Putamen (tissue), 1 donor: ENCODE results near the gene CFAP43.
"Not testable (repeated sequence)": the region's sequence is repeated elsewhere in the genome, so short reads cannot be mapped to it uniquely, and the experiment has no call there.

ENCODE experiments used
- DNase-seq: peaks from one replicate; pipeline ENCODE4 v3.0.0-alpha.2; 2016; ENCODE audit warnings: low spot score

Gene CFAP43

GRCh38 chr10:104232613-104233102 is 494 bp upstream of the CFAP43 start:
- no peak for DNase-seq

- no peak for DNase-seq
These were observed 1.7 kb downstream of the CFAP43 start for GRCh38 chr10:104230490-104230889.

GRCh38 chr10:104223304-104223703 is 8.9 kb downstream of the CFAP43 start:
- DNase-seq = no peak

GRCh38 chr10:104220522-104220921 is 11.6 kb downstream of the CFAP43 start:
- DNase-seq = no peak

GRCh38 chr10:104218751-104219150 is 13.4 kb downstream of the CFAP43 start:
- DNase-seq = no peak

- DNase-seq = no peak
These were observed 15.5 kb downstream of the CFAP43 start for GRCh38 chr10:104216631-104217030.

- DNase-seq = peak; percentile 71
These were observed 22.5 kb downstream of the CFAP43 start for GRCh38 chr10:104209575-104210198.

- no peak for DNase-seq
These were observed 23.4 kb downstream of the CFAP43 start for GRCh38 chr10:104208730-104209129.

- DNase-seq = no peak
These were observed 29.9 kb downstream of the CFAP43 start for GRCh38 chr10:104202231-104202630.

- no peak for DNase-seq
These were observed 30.5 kb downstream of the CFAP43 start for GRCh38 chr10:104201636-104202035.

- no peak for DNase-seq
These were observed 32.6 kb downstream of the CFAP43 start for GRCh38 chr10:104199567-104199966.

- DNase-seq = no peak
These were observed 34.8 kb downstream of the CFAP43 start for GRCh38 chr10:104197364-104197763.

GRCh38 chr10:104195706-104196105 is 36.5 kb downstream of the CFAP43 start:
- no peak for DNase-seq

- DNase-seq = no peak
These were observed 38.4 kb downstream of the CFAP43 start for GRCh38 chr10:104193787-104194186.

GRCh38 chr10:104190695-104191094 is 41.5 kb downstream of the CFAP43 start:
- no peak for DNase-seq

GRCh38 chr10:104183682-104184081 is 48.5 kb downstream of the CFAP43 start:
- DNase-seq = no peak

GRCh38 chr10:104174136-104174535 is 58.0 kb downstream of the CFAP43 start:
- not testable (repeated sequence) for DNase-seq

- DNase-seq = no peak
These were observed 61.4 kb downstream of the CFAP43 start for GRCh38 chr10:104170610-104171254.

- DNase-seq = no peak
These were observed 76.6 kb downstream of the CFAP43 start for GRCh38 chr10:104155591-104155990.

- DNase-seq = no peak
These were observed 80.4 kb downstream of the CFAP43 start for GRCh38 chr10:104151737-104152136.

- DNase-seq = no peak
These were observed 82.0 kb downstream of the CFAP43 start for GRCh38 chr10:104150139-104150538.

- DNase-seq = peak; percentile 91
These were observed 85.3 kb downstream of the CFAP43 start for GRCh38 chr10:104146882-104147281.

GRCh38 chr10:104144931-104145330 is 87.2 kb downstream of the CFAP43 start:
- no peak for DNase-seq

GRCh38 chr10:104143829-104144228 is 88.3 kb downstream of the CFAP43 start:
- no peak for DNase-seq
